Osteoblast (primary cell): ENCODE results near the gene C7orf25. TPM values are rescaled to one million over a fixed set of nuclear protein-coding genes. Genes with fewer than 3 reads are reported as not detected.
A peak's percentile ranks its signal among the peaks of the same experiment; 100 is the strongest.

Source experiments
- DNase-seq: peaks from one replicate; pipeline ENCODE4 v3.0.0; 2011; ENCODE audit warnings: low spot score, mixed read lengths; ENCODE audit not compliant: insufficient read length; ENCODE audit errors: missing footprints
- H2AFZ ChIP-seq: 2 replicates; pipeline ENCODE4 v1.6.0; 2011; ENCODE audit warnings: mild to moderate bottlenecking, low read length
- H3K27ac ChIP-seq: 2 replicates; pipeline ENCODE4 v1.5.1; 2011; ENCODE audit warnings: mild to moderate bottlenecking, low read depth, low read length, moderate library complexity
- H3K27me3 ChIP-seq: 2 replicates; pipeline ENCODE4 v1.6.0; 2012; ENCODE audit warnings: mild to moderate bottlenecking, control low read depth, inconsistent platforms, low read length, moderate library complexity; ENCODE audit not compliant: insufficient read depth
- H3K36me3 ChIP-seq: 2 replicates; pipeline ENCODE4 v1.5.1; 2011; ENCODE audit warnings: mild to moderate bottlenecking, low read length, control low read depth, moderate library complexity; ENCODE audit not compliant: insufficient read depth
- H3K4me1 ChIP-seq: 2 replicates; pipeline ENCODE4 v1.5.1; 2011; ENCODE audit warnings: mild to moderate bottlenecking, low read length, control low read depth, moderate library complexity; ENCODE audit not compliant: insufficient read depth
- H3K4me2 ChIP-seq: 2 replicates; pipeline ENCODE4 v1.6.0; 2011; ENCODE audit warnings: mild to moderate bottlenecking, low read length; ENCODE audit not compliant: insufficient read depth
- H3K4me3 ChIP-seq: fragments of 200-600 bp; sonication (generic); 3 replicates; pipeline ENCODE4 v1.5.1; 2012; ENCODE audit warnings: mild to moderate bottlenecking, low read length, inconsistent platforms; ENCODE audit not compliant: insufficient read depth
- H3K79me2 ChIP-seq: 2 replicates; pipeline ENCODE4 v1.6.0; 2012; ENCODE audit warnings: mild to moderate bottlenecking, low read length, control low read depth, inconsistent platforms; ENCODE audit not compliant: insufficient read depth
- H3K9me3 ChIP-seq: 2 replicates; pipeline ENCODE4 v1.5.1; 2011; ENCODE audit warnings: low read depth, low read length, control low read depth
- H4K20me1 ChIP-seq: 2 replicates; pipeline ENCODE4 v1.6.0; 2012; ENCODE audit warnings: mild to moderate bottlenecking, low read length, control low read depth; ENCODE audit not compliant: insufficient read depth
- CTCF ChIP-seq: IDR thresholded peaks from 2 replicates; pipeline ENCODE4 v1.5.1; 2011; ENCODE audit warnings: mild to moderate bottlenecking, low read depth, low read length, moderate library complexity; ENCODE audit errors: extremely low read depth
- total RNA-seq: library from RNA; depleted of rRNA; stranded (reverse); fragments of >200 nt; gene quantifications from 2 replicates; pipeline ENCODE4 v1.2.3, GENCODE V29; 2012

Gene C7orf25
- total RNA-seq, 1 donor: 8.7 TPM

- peak; percentile 68 for DNase-seq
- peaks cover 19% of the 10 kb centered on the region for H3K79me2 ChIP-seq
- peaks cover 32% of the 10 kb centered on the region for H3K4me1 ChIP-seq
- peak overlapping the region; percentile 50 for H3K27ac ChIP-seq
- peaks cover 19% of the 10 kb centered on the region for H3K36me3 ChIP-seq
- no peaks in the 10 kb centered on the region for H3K27me3 ChIP-seq
- H3K9me3 ChIP-seq: no peaks in the 10 kb centered on the region
- TF ChIP-seq CTCF: no peak
- H3K4me2 ChIP-seq: no peak overlapping the region
- H2AFZ ChIP-seq: no peak overlapping the region
- H4K20me1 ChIP-seq: no peaks in the 10 kb centered on the region
- no peak overlapping the region for H3K4me3 ChIP-seq
These were observed 2.1 kb upstream of the C7orf25 start for GRCh38 chr7:42914009-42914408.

- Histone ChIP-seq H3K4me3 (no peak overlapping the region), H4K20me1 (no peaks in the 10 kb centered on the region), H3K4me2 (no peak overlapping the region), H3K27ac (peak overlapping the region; percentile 50), H3K36me3 (peaks cover 19% of the 10 kb centered on the region), H3K4me1 (peaks cover 32% of the 10 kb centered on the region), H2AFZ (no peak overlapping the region), H3K27me3 (no peaks in the 10 kb centered on the region), H3K9me3 (no peaks in the 10 kb centered on the region), H3K79me2 (peaks cover 19% of the 10 kb centered on the region)
- DNase-seq: no peak
- no peak for TF ChIP-seq CTCF
These were observed 1.7 kb upstream of the C7orf25 start for GRCh38 chr7:42913591-42913990.

- Histone ChIP-seq H3K4me3 (no peak overlapping the region), H3K36me3 (no peaks in the 10 kb centered on the region), H3K9me3 (no peaks in the 10 kb centered on the region), H4K20me1 (peaks cover 11% of the 10 kb centered on the region), H3K27ac (no peak overlapping the region), H3K79me2 (peaks cover 22% of the 10 kb centered on the region), H3K27me3 (no peaks in the 10 kb centered on the region), H3K4me1 (peaks cover 34% of the 10 kb centered on the region), H3K4me2 (no peak overlapping the region), H2AFZ (no peak overlapping the region)
- no peak for DNase-seq
- TF ChIP-seq CTCF: no peak
These were observed 1.6 kb downstream of the C7orf25 start for GRCh38 chr7:42910306-42910705.

- TF ChIP-seq CTCF: no peak
- no peak overlapping the region for H3K27ac ChIP-seq
- H3K79me2 ChIP-seq: peaks cover 22% of the 10 kb centered on the region
- DNase-seq: no peak
- H3K4me2 ChIP-seq: no peak overlapping the region
- peaks cover 11% of the 10 kb centered on the region for H4K20me1 ChIP-seq
- no peak overlapping the region for H2AFZ ChIP-seq
- H3K4me3 ChIP-seq: no peak overlapping the region
- H3K27me3 ChIP-seq: no peaks in the 10 kb centered on the region
- H3K36me3 ChIP-seq: no peaks in the 10 kb centered on the region
- no peaks in the 10 kb centered on the region for H3K9me3 ChIP-seq
- peaks cover 13% of the 10 kb centered on the region for H3K4me1 ChIP-seq
These were observed 4.6 kb downstream of the C7orf25 start for GRCh38 chr7:42907316-42907715.
